Naive thymus-derived CD4-positive, alpha-beta T cell (primary cell): ENCODE results near the gene CTXN1. TPM values are rescaled to one million over a fixed set of nuclear protein-coding genes. Genes with fewer than 3 reads are reported as not detected.

Source experiments
- ATAC-seq: fragments of 150-1000 bp; cut with Tn5 transposase; 2 replicates; pipeline ENCODE4 v1.10.0; 2021; ENCODE audit warnings: mild to moderate bottlenecking, moderate library complexity
- CTCF ChIA-PET: fragments of 350-600 bp; sonication (Branson Sonifier 250); formaldehyde crosslinking; loops from one replicate; lab custom pipeline; 2021; ENCODE audit warnings: antibody characterized with exemption; lab: Charles Lee
- POLR2A ChIA-PET: fragments of 350-600 bp; sonication (Branson Sonifier 250); formaldehyde crosslinking; loops from one replicate; lab custom pipeline; 2021; ENCODE audit warnings: antibody characterized with exemption, inconsistent platforms; lab: Charles Lee
- DNase-seq, 9 donors: peaks; one replicate each; pipeline versions ENCODE4 v3.0.0 to v3.0.0-alpha.2; 2020 to 2022; ENCODE audit warnings: mixed read lengths in 1 of 9
- H3K27ac ChIP-seq: one replicate; pipeline ENCODE4 v1.7.0; 2013; ENCODE audit warnings: mild to moderate bottlenecking, low read depth, low read length, moderate library complexity
- H3K27me3 ChIP-seq, 2 donors: one replicate each; pipeline ENCODE4 v1.7.0; 2013; ENCODE audit warnings: low read length in 2 of 2, mild to moderate bottlenecking in 2 of 2, moderate library complexity in 2 of 2; ENCODE audit not compliant: control insufficient read depth in 2 of 2, insufficient read depth in 2 of 2
- H3K36me3 ChIP-seq, 3 experiments: 1 replicate in 2 of 3; 2 replicates in 1 of 3; pipeline ENCODE4 v1.7.0; 2013; ENCODE audit warnings: low read length in 3 of 3, mild to moderate bottlenecking in 3 of 3, moderate library complexity in 1 of 3; ENCODE audit not compliant: insufficient read depth in 3 of 3, control insufficient read depth in 2 of 3
- H3K4me1 ChIP-seq, 2 donors: one replicate each; pipeline ENCODE4 v1.7.0; 2013; ENCODE audit warnings: low read length in 2 of 2, mild to moderate bottlenecking in 2 of 2, moderate library complexity in 1 of 2; ENCODE audit not compliant: control insufficient read depth in 2 of 2, insufficient read depth in 2 of 2
- H3K4me3 ChIP-seq: 2 replicates; pipeline ENCODE4 v1.7.0; 2013; ENCODE audit warnings: mild to moderate bottlenecking, low read length
- H3K9me3 ChIP-seq, 3 experiments: 1 replicate in 2 of 3; 2 replicates in 1 of 3; pipeline ENCODE4 v1.7.0; 2013; ENCODE audit warnings: low read length in 3 of 3; ENCODE audit not compliant: control insufficient read depth in 2 of 3
- H3K27ac Mint-ChIP-seq, 9 donors: one replicate each; pipeline ENCODE4 v1.8.0; 2020 to 2022; ENCODE audit warnings: mixed read lengths in 9 of 9, mild to moderate bottlenecking in 8 of 9, moderate library complexity in 5 of 9, inconsistent platforms in 2 of 9
- H3K27me3 Mint-ChIP-seq, 5 donors: one replicate each; pipeline ENCODE4 v1.8.0; 2021 to 2022; ENCODE audit warnings: mixed read lengths in 5 of 5, mild to moderate bottlenecking in 1 of 5
- H3K36me3 Mint-ChIP-seq, 5 donors: one replicate each; pipeline ENCODE4 v1.8.0; 2020 to 2022; ENCODE audit warnings: mixed read lengths in 5 of 5, mild to moderate bottlenecking in 3 of 5, inconsistent platforms in 1 of 5
- H3K4me1 Mint-ChIP-seq, 7 donors: one replicate each; pipeline ENCODE4 v1.8.0; 2020 to 2022; ENCODE audit warnings: mixed read lengths in 7 of 7, mild to moderate bottlenecking in 3 of 7, inconsistent platforms in 1 of 7
- H3K4me3 Mint-ChIP-seq, 10 donors: one replicate each; pipeline ENCODE4 v1.8.0; 2020 to 2022; ENCODE audit warnings: mild to moderate bottlenecking in 10 of 10, mixed read lengths in 10 of 10, moderate library complexity in 6 of 10, inconsistent platforms in 2 of 10
- H3K9me3 Mint-ChIP-seq, 11 donors: one replicate each; pipeline ENCODE4 v1.8.0; 2020 to 2022; ENCODE audit warnings: mixed read lengths in 11 of 11, mild to moderate bottlenecking in 4 of 11, inconsistent platforms in 1 of 11, moderate library complexity in 1 of 11
- intact Hi-C, 2 donors: fragments of 100-400 bp; cut with micrococcal nuclease; formaldehyde crosslinking; loops; one replicate each; pipeline ENCODE4 v1.15.1; 2023
- polyA plus RNA-seq, 2 donors: library from polyadenylated mRNA; unstranded; fragments of 300-500 nt; fragmentation: Illumina TruSeq; gene quantifications; one replicate each; pipeline ENCODE4 v1.2.3, GENCODE V29; 2021
- total RNA-seq, 6 experiments: library from RNA in 5 of 6; stranded (reverse) in 5 of 6; gene quantifications; 1 replicate in 5 of 6; 2 replicates in 1 of 6; pipeline ENCODE4 v1.2.3 and lab custom pipeline; 2021 to 2026

CTXN1 gene
- total and polyA plus RNA-seq, 7 experiments from 2014 or later = 0.32 TPM; not detected in 6

DNA sequence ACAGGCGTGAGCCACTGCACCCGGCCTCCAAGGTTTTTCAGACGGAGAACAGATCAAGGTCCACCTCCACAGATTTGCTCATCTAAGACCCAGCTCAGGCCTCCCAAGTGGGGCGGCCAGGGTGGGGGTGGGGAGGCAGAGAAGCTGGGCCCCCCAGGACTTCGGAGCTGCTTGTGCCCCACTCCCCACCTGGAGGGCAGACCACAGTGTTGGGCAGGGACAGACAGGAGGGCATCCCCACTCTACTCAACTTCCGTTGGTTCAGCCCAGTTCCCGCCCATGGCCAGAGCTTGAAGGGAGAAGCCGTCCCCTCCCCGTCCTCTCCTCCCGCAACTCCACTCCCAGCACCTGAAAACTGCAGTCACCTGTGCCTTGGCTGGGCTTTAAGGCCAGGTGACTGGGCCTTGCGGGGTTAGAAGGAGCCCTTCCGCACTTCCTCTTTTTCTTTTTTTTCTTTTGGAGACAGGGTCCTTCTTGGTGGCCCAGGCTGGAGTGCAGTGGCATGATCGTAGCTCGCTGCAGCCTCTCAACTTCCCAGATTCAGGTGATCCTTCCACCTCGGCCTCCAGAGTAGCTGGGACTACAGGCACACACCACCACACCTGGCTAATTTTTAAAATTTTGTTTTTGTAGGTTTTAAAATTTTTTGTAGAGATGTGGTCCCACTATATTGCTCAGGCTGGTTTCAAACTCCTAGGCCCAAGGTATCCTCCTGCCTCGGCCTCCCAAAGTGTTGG lies 38.4 kb downstream of the CTXN1 start:
- H3K27me3 ChIP-seq = peaks cover 0 to 3% of the 10 kb centered on the region in 2 donors
- H3K9me3 ChIP-seq = no peaks in the 10 kb centered on the region
- ChIA-PET POLR2A (interaction anchor here (1.0 kb wide), 1 partner anchor 12 kb away, joined by 3 read pairs; no protein-coding TSS in a partner anchor), CTCF (no interaction called here)
- Mint-ChIP-seq H3K4me1 (peaks cover 0 to 5% (median 0%) of the 10 kb centered on the region in 7 donors), H3K4me3 (no peak overlapping the region), H3K27ac (no peak overlapping the region), H3K9me3 (peaks cover 0 to 1% (median 0%) of the 10 kb centered on the region in 11 donors), H3K27me3 (peaks cover 5 to 26% (median 17%) of the 10 kb centered on the region in 5 donors), H3K36me3 (no peaks in the 10 kb centered on the region)
- no peaks in the 10 kb centered on the region for H3K4me1 ChIP-seq
- intact Hi-C loops = no loop called here
- H3K27ac ChIP-seq = no peak overlapping the region
- no peak for DNase-seq
- no peaks in the 10 kb centered on the region for H3K36me3 ChIP-seq
- H3K4me3 ChIP-seq = no peak overlapping the region
- ATAC-seq = no peak

DNA sequence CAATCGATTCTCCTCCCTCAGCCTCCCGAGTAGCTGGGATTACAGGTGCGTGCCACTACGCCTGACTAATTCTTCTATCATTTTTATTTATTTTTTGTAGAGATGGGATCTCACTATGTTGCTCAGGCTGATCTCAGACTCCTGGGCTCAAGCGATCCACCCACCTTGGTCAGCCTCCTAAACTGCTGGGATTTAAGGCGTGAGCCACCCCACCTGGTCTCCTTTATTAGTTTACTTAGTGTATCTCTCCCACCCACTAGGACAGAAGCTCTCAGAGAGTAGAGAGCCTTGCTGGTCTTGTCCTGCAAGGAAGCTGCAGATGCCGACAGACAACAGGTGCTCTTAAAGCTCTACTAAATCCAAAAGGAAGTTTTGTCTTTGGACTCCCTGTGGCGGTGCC lies 40.1 kb downstream of the CTXN1 start:
- DNase-seq = no peak
- H3K27ac Mint-ChIP-seq = peak overlapping the region in 1 of 9 donors; percentile 14
- H3K9me3 ChIP-seq = no peaks in the 10 kb centered on the region
- H3K4me1 Mint-ChIP-seq = peaks cover 0 to 5% (median 0%) of the 10 kb centered on the region in 7 donors
- H3K27me3 ChIP-seq = peaks cover 0 to 3% of the 10 kb centered on the region in 2 donors
- H3K27me3 Mint-ChIP-seq = peaks cover 5 to 20% (median 14%) of the 10 kb centered on the region in 5 donors
- no peaks in the 10 kb centered on the region for H3K36me3 ChIP-seq
- no peak overlapping the region for H3K4me3 ChIP-seq
- peaks cover 0 to 1% (median 0%) of the 10 kb centered on the region in 11 donors for H3K9me3 Mint-ChIP-seq
- H3K4me1 ChIP-seq = no peaks in the 10 kb centered on the region
- CTCF ChIA-PET = no interaction called here
- intact Hi-C loops = no loop called here
- no peak for ATAC-seq
- H3K36me3 Mint-ChIP-seq = no peaks in the 10 kb centered on the region
- POLR2A ChIA-PET = no interaction called here
- H3K4me3 Mint-ChIP-seq = no peak overlapping the region
- H3K27ac ChIP-seq = no peak overlapping the region

DNA sequence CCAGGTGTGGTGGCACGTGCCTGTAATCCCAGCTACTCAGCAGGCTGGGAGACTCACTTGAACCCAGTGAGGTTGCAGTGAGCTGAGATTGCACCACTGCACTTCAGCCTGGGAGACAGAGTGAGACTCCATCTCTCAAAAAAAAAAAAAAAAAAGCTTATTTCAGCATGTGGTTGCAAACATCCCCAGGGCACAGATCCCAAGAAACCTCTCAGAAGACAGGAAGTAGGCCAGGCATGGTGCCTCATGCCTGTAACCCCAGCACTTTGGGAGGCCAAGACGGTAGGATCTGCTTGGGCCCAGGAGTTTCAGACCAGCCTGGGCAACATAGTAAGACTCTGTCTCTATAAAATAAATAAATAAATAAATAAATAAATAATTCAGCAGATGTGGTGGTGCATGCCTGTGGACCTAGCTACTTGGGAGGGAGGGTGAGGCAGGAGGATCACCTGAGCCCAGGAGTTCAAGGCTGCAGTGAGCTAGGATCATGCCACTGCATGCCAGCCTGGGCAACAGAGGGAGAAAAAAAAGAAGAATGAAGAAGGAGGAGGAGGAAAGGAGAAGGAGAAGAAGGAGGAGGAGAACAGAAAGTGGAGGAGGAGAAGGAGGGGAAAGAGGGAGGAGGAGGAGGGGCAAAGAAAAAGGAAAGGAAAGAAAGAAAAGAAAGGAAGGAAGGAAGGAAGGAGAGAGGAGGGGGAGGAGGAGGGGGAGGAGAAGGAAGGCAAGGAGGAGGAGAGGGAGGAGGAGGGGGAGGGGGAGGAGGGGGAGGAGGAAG lies 42.0 kb downstream of the CTXN1 start:
- intact Hi-C loops = no loop called here
- no peak for ATAC-seq
- H3K27ac Mint-ChIP-seq = no peak overlapping the region

DNA sequence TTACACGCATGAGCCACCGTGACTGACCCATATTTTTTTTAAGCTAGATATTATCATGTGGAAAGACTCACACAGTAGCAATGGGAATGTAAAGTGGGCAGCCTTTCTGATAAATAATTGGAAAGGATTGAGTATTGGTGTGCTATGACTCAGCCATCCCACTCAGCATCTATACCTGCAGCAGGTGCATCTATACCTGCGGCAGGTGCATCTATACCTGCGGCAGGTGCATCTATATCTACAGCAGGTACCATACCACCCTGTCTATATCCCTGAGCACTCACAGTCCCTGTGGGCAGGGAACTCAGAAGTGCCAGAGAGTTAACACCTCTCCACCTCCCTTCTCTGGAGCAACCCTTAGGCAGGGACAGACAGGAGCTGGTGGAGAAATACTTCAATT lies 42.8 kb downstream of the CTXN1 start:
- Mint-ChIP-seq H3K4me1 (peaks cover 0 to 5% (median 0%) of the 10 kb centered on the region in 7 donors), H3K27ac (no peak overlapping the region), H3K36me3 (no peaks in the 10 kb centered on the region), H3K27me3 (peaks cover 4 to 10% (median 8%) of the 10 kb centered on the region in 5 donors), H3K4me3 (no peak overlapping the region), H3K9me3 (peaks cover 0 to 1% (median 0%) of the 10 kb centered on the region in 11 donors)
- ATAC-seq (no peak), DNase-seq (no peak)
- POLR2A ChIA-PET = no interaction called here
- intact Hi-C loops = no loop called here
- no peaks in the 10 kb centered on the region for H3K9me3 ChIP-seq
- no peak overlapping the region for H3K27ac ChIP-seq
- CTCF ChIA-PET = interaction anchor here (0.6 to 1.5 kb wide), 2 partner anchors 14 to 32 kb away, joined by 3 to 4 read pairs; no protein-coding TSS in a partner anchor
- no peak overlapping the region for H3K4me3 ChIP-seq
- no peaks in the 10 kb centered on the region for H3K4me1 ChIP-seq
- no peaks in the 10 kb centered on the region for H3K36me3 ChIP-seq
- H3K27me3 ChIP-seq = peaks cover 0 to 3% of the 10 kb centered on the region in 2 donors

More for the DNA sequence above, 42.0 kb downstream of the CTXN1 start:
- Histone ChIP-seq H3K4me1 (no peaks in the 10 kb centered on the region), H3K4me3 (no peak overlapping the region), H3K27ac (no peak overlapping the region), H3K9me3 (no peaks in the 10 kb centered on the region), H3K36me3 (no peaks in the 10 kb centered on the region), H3K27me3 (peaks cover 0 to 3% of the 10 kb centered on the region in 2 donors)
- Mint-ChIP-seq H3K27me3 (peaks cover 5 to 12% (median 10%) of the 10 kb centered on the region in 5 donors), H3K9me3 (peaks cover 0 to 1% (median 0%) of the 10 kb centered on the region in 11 donors), H3K4me3 (no peak overlapping the region), H3K36me3 (no peaks in the 10 kb centered on the region), H3K4me1 (peaks cover 0 to 5% (median 0%) of the 10 kb centered on the region in 7 donors)
- POLR2A ChIA-PET = no interaction called here
- CTCF ChIA-PET = interaction anchor here (1.5 kb wide), 1 partner anchor 15 kb away, joined by 4 read pairs; no protein-coding TSS in a partner anchor
- no peak for DNase-seq

DNA sequence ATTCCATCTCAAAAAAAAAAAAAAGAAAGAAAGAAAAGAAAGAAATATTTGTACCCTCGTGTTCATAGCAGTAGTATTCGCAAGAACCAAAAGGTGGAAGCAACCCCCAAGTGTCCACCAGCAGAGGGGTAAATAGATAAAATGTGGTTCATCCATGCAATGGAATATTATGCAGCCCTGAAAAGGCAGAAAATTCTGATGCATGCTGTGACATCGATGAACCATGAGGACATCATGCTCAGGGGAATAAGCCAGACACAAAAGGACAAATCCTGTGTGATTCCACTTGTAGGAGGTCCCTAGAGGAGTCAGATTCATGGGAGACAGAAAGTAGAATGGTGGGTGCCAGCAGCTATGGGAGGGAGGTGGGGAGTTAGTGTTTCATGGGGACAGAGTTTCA lies 44.0 kb downstream of the CTXN1 start:
- POLR2A ChIA-PET = no interaction called here
- Mint-ChIP-seq H3K36me3 (no peaks in the 10 kb centered on the region), H3K27me3 (peaks cover 0 to 4% (median 0%) of the 10 kb centered on the region in 5 donors), H3K4me3 (no peak overlapping the region), H3K4me1 (peaks cover 0 to 5% (median 0%) of the 10 kb centered on the region in 7 donors), H3K27ac (no peak overlapping the region), H3K9me3 (peaks cover 0 to 1% (median 0%) of the 10 kb centered on the region in 11 donors)
- no peaks in the 10 kb centered on the region for H3K27me3 ChIP-seq
- no peaks in the 10 kb centered on the region for H3K4me1 ChIP-seq
- intact Hi-C loops = no loop called here
- DNase-seq (no peak), ATAC-seq (no peak)
- H3K36me3 ChIP-seq = no peaks in the 10 kb centered on the region
- H3K4me3 ChIP-seq = no peak overlapping the region
- no peaks in the 10 kb centered on the region for H3K9me3 ChIP-seq
- no peak overlapping the region for H3K27ac ChIP-seq
- CTCF ChIA-PET = interaction anchor here (1.7 kb wide), 1 partner anchor 13 kb away, joined by 6 read pairs; no protein-coding TSS in a partner anchor

DNA sequence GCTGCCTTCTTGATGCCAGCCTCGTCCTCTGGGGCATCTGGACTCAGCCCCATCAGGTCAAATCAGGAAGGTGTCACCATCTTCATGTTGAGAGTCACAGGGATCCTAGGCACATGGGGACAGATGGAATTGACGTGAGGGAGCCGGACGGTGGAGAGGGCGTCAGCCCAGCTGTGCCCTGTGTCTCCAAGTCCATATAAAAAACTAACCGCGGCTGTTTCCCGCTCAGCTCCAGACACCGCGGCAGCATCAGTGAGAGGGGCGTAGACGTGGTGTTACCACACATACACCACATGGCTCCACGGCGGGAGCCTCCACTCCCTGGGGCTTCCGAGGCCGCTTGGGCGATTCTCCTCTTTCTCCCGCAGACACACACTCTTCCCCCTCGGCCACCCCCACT lies 46.1 kb downstream of the CTXN1 start:
- H3K4me1 ChIP-seq = peaks cover 1 to 2% of the 10 kb centered on the region in 2 donors
- peaks cover 0 to 1% (median 0%) of the 10 kb centered on the region in 11 donors for H3K9me3 Mint-ChIP-seq
- ChIA-PET POLR2A (no interaction called here), CTCF (interaction anchor here (0.6 kb wide), 1 partner anchor 932 kb away, joined by 4 read pairs; no protein-coding TSS in a partner anchor)
- H3K9me3 ChIP-seq = no peaks in the 10 kb centered on the region
- peaks cover 0 to 5% (median 2%) of the 10 kb centered on the region in 7 donors for H3K4me1 Mint-ChIP-seq
- intact Hi-C loops = no loop called here
- H3K36me3 ChIP-seq = no peaks in the 10 kb centered on the region
- ATAC-seq (no peak), DNase-seq (no peak)
- H3K27ac Mint-ChIP-seq = no peak overlapping the region
- H3K4me3 ChIP-seq = no peak overlapping the region
- H3K27ac ChIP-seq = no peak overlapping the region
- no peaks in the 10 kb centered on the region for H3K27me3 ChIP-seq
- H3K4me3 Mint-ChIP-seq = no peak overlapping the region
- H3K27me3 Mint-ChIP-seq = peaks cover 0 to 20% (median 0%) of the 10 kb centered on the region in 5 donors
- H3K36me3 Mint-ChIP-seq = no peaks in the 10 kb centered on the region
